ENCODE measurements around the gene TGM6.

The TGM6 gene

DNA sequence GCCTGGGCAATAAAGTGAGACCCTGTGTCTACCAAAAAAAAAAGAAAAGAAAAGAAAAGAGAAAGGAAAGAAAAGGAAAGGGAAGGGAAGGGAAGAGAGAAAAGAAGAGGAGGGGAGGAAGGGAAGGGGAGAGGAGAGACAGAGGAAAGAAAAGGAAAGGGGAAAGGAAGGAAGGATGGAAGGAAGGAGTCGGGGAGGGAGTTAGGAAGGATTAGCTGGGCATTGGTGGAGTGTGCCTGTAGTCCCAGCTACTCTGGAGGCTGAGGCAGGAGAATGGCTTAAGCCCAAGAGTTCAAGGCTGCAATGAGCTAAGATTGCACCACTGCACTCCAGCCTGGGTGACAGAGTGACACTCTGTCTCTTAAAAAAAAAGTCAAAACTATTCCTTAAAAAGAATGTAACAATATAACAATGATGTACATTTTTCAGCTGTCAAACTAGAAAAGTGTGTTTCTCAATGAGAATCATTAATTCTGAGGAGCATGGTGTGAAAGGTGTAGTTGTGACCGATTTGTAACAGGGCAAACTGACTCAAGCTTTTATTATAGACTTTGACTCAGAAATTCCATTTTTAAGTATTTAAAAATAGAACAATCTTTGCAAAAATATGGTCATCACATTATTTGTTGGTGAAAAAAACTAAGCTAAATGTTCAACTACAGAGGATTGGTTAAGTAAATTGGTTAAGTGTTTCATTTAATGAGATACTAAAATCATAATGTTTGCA lies 75.2 kb downstream of the TGM6 start:
- TF ChIP-seq, protein P1, sequence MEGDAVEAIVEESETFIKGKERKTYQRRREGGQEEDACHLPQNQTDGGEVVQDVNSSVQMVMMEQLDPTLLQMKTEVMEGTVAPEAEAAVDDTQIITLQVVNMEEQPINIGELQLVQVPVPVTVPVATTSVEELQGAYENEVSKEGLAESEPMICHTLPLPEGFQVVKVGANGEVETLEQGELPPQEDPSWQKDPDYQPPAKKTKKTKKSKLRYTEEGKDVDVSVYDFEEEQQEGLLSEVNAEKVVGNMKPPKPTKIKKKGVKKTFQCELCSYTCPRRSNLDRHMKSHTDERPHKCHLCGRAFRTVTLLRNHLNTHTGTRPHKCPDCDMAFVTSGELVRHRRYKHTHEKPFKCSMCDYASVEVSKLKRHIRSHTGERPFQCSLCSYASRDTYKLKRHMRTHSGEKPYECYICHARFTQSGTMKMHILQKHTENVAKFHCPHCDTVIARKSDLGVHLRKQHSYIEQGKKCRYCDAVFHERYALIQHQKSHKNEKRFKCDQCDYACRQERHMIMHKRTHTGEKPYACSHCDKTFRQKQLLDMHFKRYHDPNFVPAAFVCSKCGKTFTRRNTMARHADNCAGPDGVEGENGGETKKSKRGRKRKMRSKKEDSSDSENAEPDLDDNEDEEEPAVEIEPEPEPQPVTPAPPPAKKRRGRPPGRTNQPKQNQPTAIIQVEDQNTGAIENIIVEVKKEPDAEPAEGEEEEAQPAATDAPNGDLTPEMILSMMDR (IDR thresholded peaks at IDR 0.05), result no peak
- Histone ChIP-seq H3K27me3 (ENCODE audit: control insufficient read depth, insufficient read depth, low read length) (no peaks in the 10 kb centered on the region), H3K4me3 (ENCODE audit: low read depth, low read length) (no peak overlapping the region), H3K4me1 (no peaks in the 10 kb centered on the region), H3K36me3 (ENCODE audit: control insufficient read depth, insufficient read depth, low read length) (no peaks in the 10 kb centered on the region), H2AFZ (no peak overlapping the region), H3K4me2 (ENCODE audit: low read length) (no peak overlapping the region), H3K9me3 (ENCODE audit: control insufficient read depth, low read length) (no peaks in the 10 kb centered on the region), H3K79me2 (no peaks in the 10 kb centered on the region), H3K9ac (no peak overlapping the region), H3K27ac (no peak overlapping the region)

DNA sequence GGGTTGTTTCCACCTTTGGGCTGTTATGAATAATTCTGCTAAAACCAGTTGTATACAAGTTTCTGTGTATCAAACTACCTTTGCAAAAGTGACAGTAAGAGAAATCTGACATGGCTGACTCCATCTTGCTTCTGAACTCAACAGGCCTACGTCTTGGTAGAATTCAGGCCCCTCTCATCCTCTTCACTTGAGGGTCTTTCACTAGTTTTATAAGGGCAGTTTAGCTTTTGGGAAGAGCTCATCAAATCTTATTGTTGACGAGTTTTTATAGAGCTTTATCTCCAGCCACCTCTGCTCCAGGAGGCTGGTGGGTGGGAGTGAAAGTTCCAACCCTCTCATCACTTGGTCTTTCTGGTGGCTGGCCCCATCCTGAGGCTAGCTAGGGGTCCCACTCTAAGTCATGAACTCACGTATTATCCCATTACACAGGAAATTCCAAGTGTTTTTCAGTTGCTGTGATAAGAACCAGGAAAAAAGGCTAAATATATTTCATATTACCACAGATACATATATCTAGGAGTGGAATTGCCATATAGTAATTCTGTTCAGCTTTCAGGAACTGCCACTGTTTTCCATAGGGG lies 78.3 kb downstream of the TGM6 start:
- Histone ChIP-seq H3K4me1 (no peaks in the 10 kb centered on the region), H3K9me3 (ENCODE audit: control insufficient read depth, low read length) (no peaks in the 10 kb centered on the region), H3K27me3 (ENCODE audit: control insufficient read depth, insufficient read depth, low read length) (no peaks in the 10 kb centered on the region), H3K4me3 (ENCODE audit: low read depth, low read length) (no peak overlapping the region), H3K4me2 (ENCODE audit: low read length) (no peak overlapping the region), H3K79me2 (no peaks in the 10 kb centered on the region), H3K27ac (no peak overlapping the region), H2AFZ (no peak overlapping the region), H3K36me3 (ENCODE audit: control insufficient read depth, insufficient read depth, low read length) (no peaks in the 10 kb centered on the region), H3K9ac (no peak overlapping the region)
- TF ChIP-seq, protein P1 (IDR thresholded peaks at IDR 0.05), result no peak

DNA sequence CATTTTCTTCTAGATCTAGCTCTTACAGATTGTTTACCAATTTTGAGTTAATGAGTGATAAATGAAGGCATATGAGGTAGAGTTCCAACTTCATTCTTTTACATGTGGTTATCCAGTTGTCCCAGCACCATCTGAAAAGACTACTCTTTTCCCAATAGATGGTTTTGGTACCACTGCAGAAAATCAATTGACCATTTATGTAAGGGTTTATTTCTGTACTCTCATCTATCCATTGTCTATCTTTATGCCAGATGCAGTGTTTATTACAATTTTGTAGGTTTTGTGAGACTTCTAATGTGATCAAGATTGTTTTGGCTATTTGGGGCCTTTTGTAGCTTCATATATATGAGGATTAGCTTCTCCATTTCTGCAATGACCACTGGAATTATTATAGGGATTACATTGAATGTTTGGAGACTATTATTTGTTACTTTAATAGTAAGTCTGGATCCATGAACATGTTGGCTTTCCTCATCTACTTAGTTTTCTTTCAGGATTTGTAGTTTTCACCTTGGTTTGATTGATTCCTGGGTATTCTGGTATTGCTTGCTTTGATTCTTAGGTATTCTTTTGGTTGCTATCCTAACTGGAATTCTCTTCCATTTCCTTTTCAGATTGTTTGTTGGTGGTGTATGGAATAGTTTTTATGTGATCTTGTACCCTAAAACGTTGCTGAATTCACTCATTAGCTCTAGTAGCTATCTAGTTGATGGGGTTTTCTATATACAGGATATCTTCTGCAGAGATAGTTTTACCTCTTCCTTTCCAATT lies 79.5 kb downstream of the TGM6 start:
- no peak overlapping the region for H3K4me2 ChIP-seq (ENCODE audit: low read length)
- H3K36me3 ChIP-seq (ENCODE audit: control insufficient read depth, insufficient read depth, low read length), result peaks cover 3% of the 10 kb centered on the region

DNA sequence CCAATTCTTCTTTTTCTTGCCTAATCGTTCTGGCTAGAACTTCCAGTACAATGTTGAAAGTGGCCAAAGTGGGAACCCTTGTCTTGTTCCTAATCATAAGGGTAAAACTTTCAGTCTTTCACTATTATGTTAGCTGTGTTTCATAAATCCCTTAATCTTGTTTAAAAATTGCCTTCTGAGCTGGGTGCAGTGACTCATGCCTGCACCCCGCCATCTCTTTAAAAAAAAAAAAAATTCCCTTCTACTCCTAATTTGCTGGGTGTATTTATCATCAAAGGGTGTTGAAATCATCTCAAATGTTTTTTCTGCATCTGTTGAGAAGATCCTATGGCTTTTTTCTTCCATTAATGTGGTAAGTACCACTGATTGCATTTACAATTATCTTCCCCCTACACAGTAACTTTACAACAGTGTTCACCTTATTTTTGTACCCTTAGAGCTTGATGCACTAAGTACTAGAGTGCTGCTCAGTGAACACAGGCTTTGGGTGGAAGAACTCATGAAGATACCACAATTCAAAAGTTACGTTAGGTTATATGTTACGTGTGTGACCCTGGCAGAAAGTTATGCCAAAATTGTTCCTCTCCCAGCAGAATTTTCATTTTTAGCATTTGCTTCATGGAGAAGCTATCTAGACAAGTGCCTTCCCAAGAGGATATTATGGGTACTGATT lies 80.2 kb downstream of the TGM6 start:
- no peaks in the 10 kb centered on the region for H3K9me3 ChIP-seq (ENCODE audit: control insufficient read depth, low read length)
- H3K9ac ChIP-seq, result no peak overlapping the region

More for the DNA sequence above, 79.5 kb downstream of the TGM6 start:
- H3K27me3 ChIP-seq (ENCODE audit: control insufficient read depth, insufficient read depth, low read length), result no peaks in the 10 kb centered on the region
- H2AFZ ChIP-seq, result no peak overlapping the region
- no peak overlapping the region for H3K4me3 ChIP-seq (ENCODE audit: low read depth, low read length)
- TF ChIP-seq, protein P1 (IDR thresholded peaks at IDR 0.05), result no peak
- H3K79me2 ChIP-seq, result no peaks in the 10 kb centered on the region
- H3K4me1 ChIP-seq, result no peaks in the 10 kb centered on the region
- H3K27ac ChIP-seq, result no peak overlapping the region
- no peaks in the 10 kb centered on the region for H3K9me3 ChIP-seq (ENCODE audit: control insufficient read depth, low read length)
- no peak overlapping the region for H3K9ac ChIP-seq

More for the DNA sequence above, 80.2 kb downstream of the TGM6 start:
- TF ChIP-seq, protein P1 (IDR thresholded peaks at IDR 0.05), result no peak
- Histone ChIP-seq H3K27me3 (ENCODE audit: control insufficient read depth, insufficient read depth, low read length) (no peaks in the 10 kb centered on the region), H2AFZ (no peak overlapping the region), H3K4me3 (ENCODE audit: low read depth, low read length) (no peak overlapping the region), H3K4me1 (no peaks in the 10 kb centered on the region), H3K79me2 (no peaks in the 10 kb centered on the region), H3K36me3 (ENCODE audit: control insufficient read depth, insufficient read depth, low read length) (peaks cover 3% of the 10 kb centered on the region), H3K4me2 (ENCODE audit: low read length) (no peak overlapping the region), H3K27ac (no peak overlapping the region)

Data from parathyroid adenoma (tissue), 2 donors.